ENCODE results near the gene RLF. TPM values are rescaled to one million over a fixed set of nuclear protein-coding genes. Genes with fewer than 3 reads are reported as not detected.

RLF gene
- total RNA-seq, 4 donors from 2014 or later: 17.9 to 68.0 (median 28.9) TPM

DNA sequence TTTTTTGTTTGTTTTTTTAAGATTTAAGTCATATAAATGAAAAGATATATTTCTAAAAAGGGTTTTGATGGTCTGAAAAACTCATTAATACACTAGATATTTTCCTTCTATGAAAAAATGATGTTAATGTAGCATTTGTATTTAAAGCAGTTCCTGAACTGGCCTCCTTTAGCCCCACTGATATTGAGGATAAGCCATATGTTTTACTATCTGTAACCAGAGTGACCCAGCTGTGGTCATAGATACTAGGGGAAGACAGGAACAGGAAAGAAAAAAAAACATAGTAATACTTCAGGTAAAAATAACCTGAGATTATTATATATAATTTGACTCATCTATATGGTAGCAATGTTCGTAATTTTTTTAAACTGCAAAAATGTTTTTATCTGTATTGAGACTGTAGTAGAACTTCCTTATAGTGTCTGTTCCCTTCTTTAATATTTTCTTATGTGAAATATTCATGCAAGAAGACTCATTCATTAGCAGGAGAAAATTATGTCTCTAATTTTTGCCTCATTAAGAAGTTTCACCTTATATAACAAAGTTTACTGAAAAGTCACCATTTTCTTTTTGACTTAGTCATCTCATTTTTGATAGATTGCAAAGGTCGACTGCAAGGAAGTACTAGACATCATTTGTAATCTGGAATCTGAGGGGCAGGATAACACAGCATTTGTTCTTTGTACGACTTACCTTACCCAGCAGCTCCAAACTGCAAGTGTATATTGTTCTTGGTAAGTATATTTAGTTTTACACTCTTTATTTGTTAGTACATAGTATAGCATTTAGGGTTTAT, 61.0 kb downstream of the RLF start:
- H3K27ac ChIP-seq: no peak overlapping the region
- H3K36me3 ChIP-seq: no peaks in the 10 kb centered on the region
- no peaks in the 10 kb centered on the region for H3K27me3 ChIP-seq
- TF ChIP-seq POLR2A (IDR thresholded peaks at IDR 0.05) (no peak), CTCF (IDR thresholded peaks at IDR 0.05) (no peak)
- H3K9me3 ChIP-seq: no peaks in the 10 kb centered on the region
- H3K4me3 ChIP-seq: no peak overlapping the region
- intact Hi-C loops (cut with DNase I; ENCODE audit: low total_unique reads): no loop called here
- no peak for DNase-seq
- H3K4me1 ChIP-seq: no peaks in the 10 kb centered on the region

- TF ChIP-seq CTCF (IDR thresholded peaks at IDR 0.05) (no peak), POLR2A (IDR thresholded peaks at IDR 0.05) (no peak)
- H3K27ac ChIP-seq: no peak overlapping the region
- no peaks in the 10 kb centered on the region for H3K36me3 ChIP-seq
- H3K9me3 ChIP-seq: no peaks in the 10 kb centered on the region
- intact Hi-C loops (cut with DNase I; ENCODE audit: low total_unique reads): no loop called here
- H3K4me1 ChIP-seq: no peaks in the 10 kb centered on the region
- H3K27me3 ChIP-seq: no peaks in the 10 kb centered on the region
- DNase-seq: no peak
- no peak overlapping the region for H3K4me3 ChIP-seq
Observed at GRCh38 chr1:40224040-40224439, 62.9 kb downstream of the RLF start.

DNA sequence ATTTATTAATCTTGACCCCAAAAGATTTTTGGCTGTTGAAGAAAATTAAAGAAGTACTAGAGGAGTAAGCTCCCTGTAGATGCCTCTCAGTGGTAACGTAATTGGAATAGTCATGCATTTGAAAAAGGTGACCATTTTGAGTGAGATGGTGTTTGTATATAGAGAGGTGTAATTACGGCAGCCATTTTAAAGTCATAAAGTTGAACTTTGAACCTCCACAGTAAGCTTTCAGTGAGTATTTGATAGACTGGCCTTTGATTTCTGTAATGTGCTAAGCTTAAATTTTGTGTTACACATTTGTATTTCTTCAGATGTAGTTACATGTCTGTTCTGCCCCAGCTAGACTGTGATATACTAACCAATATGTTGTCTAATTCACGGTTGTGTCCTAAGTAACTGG, 65.0 kb downstream of the RLF start:
- Histone ChIP-seq H3K4me3 (no peak overlapping the region), H3K27ac (no peak overlapping the region), H3K4me1 (no peaks in the 10 kb centered on the region), H3K27me3 (no peaks in the 10 kb centered on the region), H3K36me3 (no peaks in the 10 kb centered on the region), H3K9me3 (no peaks in the 10 kb centered on the region)
- TF ChIP-seq POLR2A (IDR thresholded peaks at IDR 0.05) (no peak), CTCF (IDR thresholded peaks at IDR 0.05) (no peak)
- intact Hi-C loops (cut with DNase I; ENCODE audit: low total_unique reads): no loop called here
- no peak for DNase-seq

GRCh38 chr1:40232444-40232843, 71.3 kb downstream of the RLF start:
- H3K4me3 ChIP-seq: no peak overlapping the region
- intact Hi-C loops (cut with DNase I; ENCODE audit: low total_unique reads): no loop called here
- TF ChIP-seq POLR2A (IDR thresholded peaks at IDR 0.05) (no peak), CTCF (IDR thresholded peaks at IDR 0.05) (no peak)
- H3K27me3 ChIP-seq: no peaks in the 10 kb centered on the region
- no peaks in the 10 kb centered on the region for H3K9me3 ChIP-seq
- H3K36me3 ChIP-seq: no peaks in the 10 kb centered on the region
- no peak for DNase-seq
- H3K27ac ChIP-seq: no peak overlapping the region
- H3K4me1 ChIP-seq: no peaks in the 10 kb centered on the region

DNA sequence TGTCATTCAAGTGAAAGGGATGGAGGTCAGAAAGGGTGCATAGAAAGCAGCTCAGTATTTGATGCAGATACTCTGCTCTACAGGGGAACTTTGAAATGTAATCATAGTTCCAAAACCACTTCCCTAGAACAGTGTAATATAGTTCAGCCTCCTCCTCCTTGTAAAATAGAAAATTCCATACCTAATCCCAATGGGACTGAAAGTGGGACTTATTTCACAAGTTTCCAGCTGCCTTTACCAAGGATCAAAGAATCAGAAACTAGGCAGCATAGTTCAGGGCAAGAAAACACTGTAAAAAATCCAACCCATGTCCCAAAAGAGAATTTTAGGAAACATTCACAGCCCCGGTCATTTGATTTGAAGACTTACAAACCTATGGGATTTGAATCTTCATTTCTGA, 78.4 kb downstream of the RLF start:
- Histone ChIP-seq H3K4me3 (no peak overlapping the region), H3K9me3 (no peaks in the 10 kb centered on the region), H3K27ac (no peak overlapping the region), H3K4me1 (no peaks in the 10 kb centered on the region), H3K27me3 (no peaks in the 10 kb centered on the region), H3K36me3 (no peaks in the 10 kb centered on the region)
- TF ChIP-seq POLR2A (IDR thresholded peaks at IDR 0.05): no peak
- TF ChIP-seq CTCF (IDR thresholded peaks at IDR 0.05): no peak
- DNase-seq: no peak
- intact Hi-C loops (cut with DNase I; ENCODE audit: low total_unique reads): no loop called here
